ENCODE results near the gene MPEG1. TPM values are rescaled to one million over a fixed set of nuclear protein-coding genes. Genes with fewer than 3 reads are reported as not detected.

Gene MPEG1
- total RNA-seq, 1 donor from 2014 or later = not detected

DNA sequence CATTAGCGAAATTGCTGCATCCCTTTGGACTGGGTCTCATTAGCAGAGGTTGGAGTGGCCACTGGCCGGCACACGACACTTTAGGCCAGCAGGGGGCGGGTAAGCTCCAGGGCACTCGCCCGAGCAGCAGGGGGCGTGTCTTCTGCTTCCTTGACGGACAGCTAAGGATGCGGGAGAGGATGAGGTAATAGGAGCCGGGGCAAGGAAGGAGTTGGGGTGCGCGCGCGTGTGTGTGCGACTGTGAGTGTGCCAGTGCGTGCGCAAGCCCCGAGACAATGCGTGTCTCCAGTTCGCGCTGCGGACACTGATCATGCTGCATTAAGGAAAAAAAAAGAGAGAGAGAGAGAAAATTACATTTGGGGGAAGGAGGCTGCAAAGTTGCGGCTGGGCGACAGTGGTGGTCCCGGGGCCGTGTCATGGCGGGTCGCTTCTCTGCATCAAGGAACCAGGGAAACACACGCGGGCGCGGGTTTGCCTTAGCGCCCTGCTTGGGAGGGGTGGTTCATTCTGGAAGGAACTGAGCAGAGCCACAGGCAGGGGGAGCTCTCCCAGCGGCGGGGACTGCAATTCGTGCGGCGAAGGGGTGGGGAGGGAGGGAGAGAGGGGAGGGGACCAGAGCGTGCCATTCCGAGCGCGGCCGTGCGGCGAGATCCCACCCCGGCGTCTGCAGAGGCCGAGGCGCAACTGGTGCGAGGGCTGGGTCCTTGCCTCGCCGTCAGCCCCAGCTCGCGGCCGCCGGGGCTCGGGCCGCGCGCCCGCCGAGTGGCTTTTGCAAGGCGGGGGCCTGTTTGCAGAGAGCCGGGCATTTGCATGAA lies 41.0 kb downstream of the MPEG1 start, which contains the start of gene DTX4:
Gene DTX4 (plus strand): TSS at position 625 of the 815 bp plus-strand sequence. CDS start 464 bp downstream, outside the sequence.
- DNase-seq (ENCODE audit: low read depth) = peak; percentile 75

DNA sequence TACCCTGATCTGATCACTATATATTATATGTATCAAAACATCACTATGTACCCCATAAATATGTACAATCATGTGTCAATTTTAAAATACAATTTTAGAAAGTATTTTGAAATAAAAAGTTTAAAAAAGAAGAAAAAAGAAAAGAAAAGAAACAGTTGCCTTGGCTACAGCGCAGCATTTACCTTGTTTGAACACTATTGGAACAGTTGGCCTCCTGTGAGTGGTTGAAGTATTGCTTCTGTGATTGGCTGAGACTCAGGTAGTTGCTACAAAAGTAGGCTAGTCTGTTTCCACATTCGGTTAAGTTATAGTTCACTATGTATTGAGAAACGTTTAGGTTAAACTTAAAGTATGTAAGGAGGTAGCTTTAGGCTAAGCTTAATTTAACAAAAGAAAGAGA lies 48.7 kb downstream of the MPEG1 start:
- no peak for DNase-seq (ENCODE audit: low read depth)

Other genes with a start within 250 kb of the MPEG1 start
- gene GLYATL1B, start 126.6 kb downstream of the MPEG1 start, total RNA-seq = not detected in 2 replicates
- 0.89 and 9.2 TPM in 2 replicates for gene FAM111B, start 105.7 kb downstream of the MPEG1 start, total RNA-seq
- gene FAM111A, start 70.1 kb downstream of the MPEG1 start, total RNA-seq = 29.7 and 39.4 TPM in 2 replicates
- gene DTX4, start 40.8 kb downstream of the MPEG1 start, total RNA-seq = 1.7 and 17.0 TPM in 2 replicates
- not detected in 2 replicates for gene OR5AN1, start 146.0 kb upstream of the MPEG1 start, total RNA-seq
- not detected in 2 replicates for gene OR5A2, start 213.5 kb upstream of the MPEG1 start, total RNA-seq
- not detected in 2 replicates for gene OR5A1, start 223.5 kb upstream of the MPEG1 start, total RNA-seq
- gene OR4D6, start 244.0 kb upstream of the MPEG1 start, total RNA-seq = not detected in 2 replicates